Kidney (tissue), 14 donors: Measurements from ENCODE around the gene MRPL14. TPM values are rescaled to one million over a fixed set of nuclear protein-coding genes. Genes with fewer than 3 reads are reported as not detected.

Experiments
- DNase-seq, 5 donors: peaks; one replicate each; pipeline ENCODE4 v3.0.0-alpha.2; 2013 to 2020
- FAIRE-seq: peaks from 2 replicates; lab custom pipeline; 2012; peaks lifted over from hg19 to GRCh38; lab: Jason Lieb, UNC
- H3K27ac ChIP-seq, 2 donors: one replicate each; pipeline ENCODE4 v1.7.0; 2013; ENCODE audit warnings: low read depth in 2 of 2, low read length in 2 of 2, inconsistent platforms in 1 of 2
- H3K27me3 ChIP-seq: one replicate; pipeline ENCODE4 v1.7.1; 2013; ENCODE audit warnings: low read length, inconsistent platforms; ENCODE audit not compliant: control insufficient read depth, insufficient read depth
- H3K36me3 ChIP-seq, 3 donors: one replicate each; pipeline versions ENCODE4 v1.7.0 to v1.7.1; 2013; ENCODE audit warnings: low read length in 3 of 3, control low read depth in 1 of 3, inconsistent platforms in 1 of 3; ENCODE audit not compliant: insufficient read depth in 3 of 3, control insufficient read depth in 2 of 3
- H3K4me1 ChIP-seq, 3 donors: one replicate each; pipeline versions ENCODE4 v1.7.0 to v1.7.1; 2013; ENCODE audit warnings: low read length in 3 of 3, inconsistent platforms in 1 of 3, low read depth in 1 of 3; ENCODE audit not compliant: control insufficient read depth in 2 of 3, insufficient read depth in 2 of 3
- H3K4me3 ChIP-seq, 3 donors: one replicate each; pipeline versions ENCODE4 v1.7.0 to v1.8.1; 2013; ENCODE audit warnings: low read length in 3 of 3, control low read depth in 1 of 3, inconsistent platforms in 1 of 3
- H3K9ac ChIP-seq, 3 donors: one replicate each; pipeline versions ENCODE4 v1.7.0 to v1.7.1; 2013; ENCODE audit warnings: low read length in 3 of 3, control low read depth in 1 of 3, inconsistent platforms in 1 of 3
- H3K9me3 ChIP-seq, 3 donors: one replicate each; pipeline versions ENCODE4 v1.7.0 to v1.7.1; 2013; ENCODE audit warnings: low read length in 3 of 3, control low read depth in 1 of 3, inconsistent platforms in 1 of 3; ENCODE audit not compliant: control insufficient read depth in 2 of 3, insufficient read depth in 1 of 3
- intact Hi-C: fragments of 100-400 bp; cut with DNase I; formaldehyde crosslinking; loops from one replicate; pipeline ENCODE4 v1.11.1; 2022
- polyA plus RNA-seq: library from polyadenylated mRNA; stranded (reverse); fragments of 350-450 nt; fragmentation: Illumina TruSeq; extraction: RNeasy Lipid Tissue Mini Kit (QIAGEN cat#74804); gene quantifications from one replicate; pipeline ENCODE4 v1.2.3, GENCODE V29; 2014; ENCODE audit warnings: low read depth, low replicate concordance; ENCODE audit not compliant: insufficient read depth
- total RNA-seq: library from RNA; stranded (reverse); fragmentation: NEBNext Ultra II Directional; extraction: Animal tissue kit (Norgen Biotek cat#: 25700); gene quantifications from one replicate; pipeline ENCODE4 v1.2.1, GENCODE V29; 2021
- TF ChIP-seq, protein P1 (sequence below): IDR thresholded peaks from 3 replicates; pipeline ENCODE4 v1.5.1; 2012; ENCODE audit warnings: mild to moderate bottlenecking, moderate library complexity, borderline replicate concordance; ENCODE audit not compliant: insufficient read depth; ENCODE audit errors: extremely low read depth
- donor health status: control.
- donor health status: control.
- donor health status: control.
- donor health status: control.
- donor health status: control.
- donor health status: DM: yes; HTN: yes; CAD: no.
- donor health status: Normal renal cell carcinoma (clear cell type).

The MRPL14 gene
- total and polyA plus RNA-seq, 2 donors from 2014 or later, result 27.9 to 71.5 TPM

DNA sequence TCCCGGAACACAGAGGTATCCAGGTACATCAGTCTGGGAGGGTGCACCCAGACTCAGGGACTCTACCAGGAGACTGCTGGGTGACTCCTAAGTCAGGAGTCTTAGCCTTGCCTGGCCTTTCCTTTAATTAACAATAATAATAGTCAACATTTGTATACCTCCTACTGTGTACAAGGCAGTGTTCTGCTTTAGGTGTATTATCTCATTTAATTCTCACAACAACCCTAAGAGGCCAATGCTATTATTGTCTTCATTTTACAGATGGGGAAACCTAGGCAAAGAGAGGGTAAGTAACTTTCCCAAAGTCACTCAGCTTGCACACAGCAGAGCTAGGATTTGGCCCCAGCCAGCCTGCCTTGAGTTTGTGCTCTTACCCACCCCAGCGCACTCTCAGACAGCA is 39.6 kb downstream of the MRPL14 start:
- Histone ChIP-seq H3K4me3 (no peak overlapping the region), H3K27ac (no peak overlapping the region), H3K36me3 (no peaks in the 10 kb centered on the region), H3K4me1 (peaks cover 0 to 11% (median 8%) of the 10 kb centered on the region in 3 donors), H3K9ac (no peak overlapping the region), H3K9me3 (no peaks in the 10 kb centered on the region), H3K27me3 (no peaks in the 10 kb centered on the region)
- TF ChIP-seq, protein P1, sequence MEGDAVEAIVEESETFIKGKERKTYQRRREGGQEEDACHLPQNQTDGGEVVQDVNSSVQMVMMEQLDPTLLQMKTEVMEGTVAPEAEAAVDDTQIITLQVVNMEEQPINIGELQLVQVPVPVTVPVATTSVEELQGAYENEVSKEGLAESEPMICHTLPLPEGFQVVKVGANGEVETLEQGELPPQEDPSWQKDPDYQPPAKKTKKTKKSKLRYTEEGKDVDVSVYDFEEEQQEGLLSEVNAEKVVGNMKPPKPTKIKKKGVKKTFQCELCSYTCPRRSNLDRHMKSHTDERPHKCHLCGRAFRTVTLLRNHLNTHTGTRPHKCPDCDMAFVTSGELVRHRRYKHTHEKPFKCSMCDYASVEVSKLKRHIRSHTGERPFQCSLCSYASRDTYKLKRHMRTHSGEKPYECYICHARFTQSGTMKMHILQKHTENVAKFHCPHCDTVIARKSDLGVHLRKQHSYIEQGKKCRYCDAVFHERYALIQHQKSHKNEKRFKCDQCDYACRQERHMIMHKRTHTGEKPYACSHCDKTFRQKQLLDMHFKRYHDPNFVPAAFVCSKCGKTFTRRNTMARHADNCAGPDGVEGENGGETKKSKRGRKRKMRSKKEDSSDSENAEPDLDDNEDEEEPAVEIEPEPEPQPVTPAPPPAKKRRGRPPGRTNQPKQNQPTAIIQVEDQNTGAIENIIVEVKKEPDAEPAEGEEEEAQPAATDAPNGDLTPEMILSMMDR, result no peak
- no peak for FAIRE-seq
- no peak for DNase-seq
- intact Hi-C loops, result no loop called here

DNA sequence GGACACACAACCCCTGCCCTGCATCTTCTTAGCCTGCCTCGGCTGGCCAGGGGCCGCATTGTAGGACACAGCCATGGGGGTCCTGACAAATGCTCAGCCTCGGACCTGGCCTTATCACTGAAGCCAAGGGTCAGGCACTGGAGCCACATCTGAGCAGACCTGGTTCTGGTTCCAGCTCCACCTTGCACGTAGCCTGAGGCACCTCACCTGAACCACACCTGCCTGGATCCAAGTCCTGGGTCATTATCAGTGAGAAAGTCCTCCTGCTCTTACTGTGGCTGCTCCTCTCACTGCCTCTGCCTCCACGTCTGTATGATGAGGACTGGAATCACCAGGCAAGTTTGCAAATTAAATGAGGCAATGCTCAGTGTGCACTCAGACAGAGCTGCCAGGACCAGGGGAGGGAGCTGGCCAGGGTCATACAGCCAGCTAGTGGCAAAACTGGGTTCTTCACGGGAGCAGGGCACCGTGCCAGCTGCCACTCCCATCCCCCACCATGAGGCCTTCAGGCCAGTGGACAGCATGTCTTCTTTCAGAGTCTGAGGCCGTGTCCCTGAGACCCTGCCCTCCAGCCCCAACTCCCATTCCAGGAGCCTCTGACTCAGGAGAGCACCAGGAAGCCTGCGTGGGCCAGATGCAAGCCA is 40.2 kb downstream of the MRPL14 start:
- H3K4me3 ChIP-seq, result no peak overlapping the region
- no peaks in the 10 kb centered on the region for H3K36me3 ChIP-seq
- H3K4me1 ChIP-seq, result peaks cover 0 to 11% (median 8%) of the 10 kb centered on the region in 3 donors
- no peaks in the 10 kb centered on the region for H3K9me3 ChIP-seq
- H3K27ac ChIP-seq, result no peak overlapping the region
- FAIRE-seq, result no peak
- intact Hi-C loops, result no loop called here
- peak in 3 of 5 donors; percentile 50 to 88 (median 55) for DNase-seq
- no peaks in the 10 kb centered on the region for H3K27me3 ChIP-seq
- TF ChIP-seq, protein P1, result no peak
- H3K9ac ChIP-seq, result no peak overlapping the region

DNA sequence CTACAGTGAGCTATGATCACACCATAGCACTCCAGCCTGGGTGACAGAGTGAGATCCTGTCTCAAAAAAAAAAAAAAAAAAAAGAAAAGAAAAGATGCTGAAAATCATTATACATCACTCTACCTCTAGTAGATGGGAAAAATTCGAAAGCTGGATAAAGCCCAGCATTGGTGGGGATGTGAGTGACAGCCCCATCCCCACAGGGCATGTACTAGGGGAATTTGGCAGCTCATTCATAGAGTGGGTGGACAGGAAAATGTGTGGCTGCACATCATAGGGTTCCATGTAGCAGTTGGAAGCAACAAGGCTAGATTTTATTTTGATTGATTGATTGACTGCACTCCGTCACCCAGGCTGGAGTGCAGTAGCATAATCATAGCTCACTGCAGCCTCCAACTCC is 42.0 kb downstream of the MRPL14 start:
- intact Hi-C loops, result no loop called here
- Histone ChIP-seq H3K9me3 (no peaks in the 10 kb centered on the region), H3K27me3 (no peaks in the 10 kb centered on the region), H3K9ac (no peak overlapping the region), H3K36me3 (no peaks in the 10 kb centered on the region), H3K4me3 (no peak overlapping the region), H3K27ac (no peak overlapping the region), H3K4me1 (peaks cover 0 to 11% (median 8%) of the 10 kb centered on the region in 3 donors)
- DNase-seq (no peak), FAIRE-seq (no peak)
- TF ChIP-seq, protein P1, result no peak
